Kidney (tissue), 14 donors: Measurements from ENCODE around the gene BNC2. TPM values are rescaled to one million over a fixed set of nuclear protein-coding genes. Genes with fewer than 3 reads are reported as not detected.

ENCODE experiments used
- DNase-seq, 5 donors: peaks; one replicate each; pipeline ENCODE4 v3.0.0-alpha.2; 2013 to 2020
- FAIRE-seq: peaks from 2 replicates; lab custom pipeline; 2012; peaks lifted over from hg19 to GRCh38; lab: Jason Lieb, UNC
- H3K27ac ChIP-seq, 2 donors: one replicate each; pipeline ENCODE4 v1.7.0; 2013; ENCODE audit warnings: low read depth in 2 of 2, low read length in 2 of 2, inconsistent platforms in 1 of 2
- H3K27me3 ChIP-seq: one replicate; pipeline ENCODE4 v1.7.1; 2013; ENCODE audit warnings: low read length, inconsistent platforms; ENCODE audit not compliant: control insufficient read depth, insufficient read depth
- H3K36me3 ChIP-seq, 3 donors: one replicate each; pipeline versions ENCODE4 v1.7.0 to v1.7.1; 2013; ENCODE audit warnings: low read length in 3 of 3, control low read depth in 1 of 3, inconsistent platforms in 1 of 3; ENCODE audit not compliant: insufficient read depth in 3 of 3, control insufficient read depth in 2 of 3
- H3K4me1 ChIP-seq, 3 donors: one replicate each; pipeline versions ENCODE4 v1.7.0 to v1.7.1; 2013; ENCODE audit warnings: low read length in 3 of 3, inconsistent platforms in 1 of 3, low read depth in 1 of 3; ENCODE audit not compliant: control insufficient read depth in 2 of 3, insufficient read depth in 2 of 3
- H3K4me3 ChIP-seq, 3 donors: one replicate each; pipeline versions ENCODE4 v1.7.0 to v1.8.1; 2013; ENCODE audit warnings: low read length in 3 of 3, control low read depth in 1 of 3, inconsistent platforms in 1 of 3
- H3K9ac ChIP-seq, 3 donors: one replicate each; pipeline versions ENCODE4 v1.7.0 to v1.7.1; 2013; ENCODE audit warnings: low read length in 3 of 3, control low read depth in 1 of 3, inconsistent platforms in 1 of 3
- H3K9me3 ChIP-seq, 3 donors: one replicate each; pipeline versions ENCODE4 v1.7.0 to v1.7.1; 2013; ENCODE audit warnings: low read length in 3 of 3, control low read depth in 1 of 3, inconsistent platforms in 1 of 3; ENCODE audit not compliant: control insufficient read depth in 2 of 3, insufficient read depth in 1 of 3
- CTCF ChIP-seq: IDR thresholded peaks from 3 replicates; pipeline ENCODE4 v1.5.1; 2012; ENCODE audit warnings: mild to moderate bottlenecking, moderate library complexity, borderline replicate concordance; ENCODE audit not compliant: insufficient read depth; ENCODE audit errors: extremely low read depth
- intact Hi-C: fragments of 100-400 bp; cut with DNase I; formaldehyde crosslinking; loops from one replicate; pipeline ENCODE4 v1.11.1; 2022
- polyA plus RNA-seq: library from polyadenylated mRNA; stranded (reverse); fragments of 350-450 nt; fragmentation: Illumina TruSeq; extraction: RNeasy Lipid Tissue Mini Kit (QIAGEN cat#74804); gene quantifications from one replicate; pipeline ENCODE4 v1.2.3, GENCODE V29; 2014; ENCODE audit warnings: low read depth, low replicate concordance; ENCODE audit not compliant: insufficient read depth
- total RNA-seq: library from RNA; stranded (reverse); fragmentation: NEBNext Ultra II Directional; extraction: Animal tissue kit (Norgen Biotek cat#: 25700); gene quantifications from one replicate; pipeline ENCODE4 v1.2.1, GENCODE V29; 2021
- donor health status: control.
- donor health status: control.
- donor health status: control.
- donor health status: control.
- donor health status: control.
- donor health status: DM: yes; HTN: yes; CAD: no.
- donor health status: Normal renal cell carcinoma (clear cell type).

Gene BNC2
- total and polyA plus RNA-seq, 2 donors from 2014 or later = 5.4 to 37.9 TPM

GRCh38 chr9:16426716-16427115, 443.8 kb downstream of the BNC2 start:
- Histone ChIP-seq H3K9ac (no peak overlapping the region), H3K4me3 (no peak overlapping the region), H3K27me3 (no peaks in the 10 kb centered on the region), H3K4me1 (no peaks in the 10 kb centered on the region), H3K27ac (no peak overlapping the region), H3K9me3 (no peaks in the 10 kb centered on the region), H3K36me3 (no peaks in the 10 kb centered on the region)
- FAIRE-seq (no peak), DNase-seq (no peak)
- no peak for TF ChIP-seq CTCF
- intact Hi-C loops = no loop called here

GRCh38 chr9:16425562-16426231, 444.8 kb downstream of the BNC2 start:
- FAIRE-seq = no peak
- no peak overlapping the region for H3K9ac ChIP-seq
- no peaks in the 10 kb centered on the region for H3K9me3 ChIP-seq
- intact Hi-C loops = no loop called here
- H3K27me3 ChIP-seq = no peaks in the 10 kb centered on the region
- TF ChIP-seq CTCF = no peak
- no peak overlapping the region for H3K4me3 ChIP-seq
- no peaks in the 10 kb centered on the region for H3K36me3 ChIP-seq
- H3K27ac ChIP-seq = no peak overlapping the region
- no peaks in the 10 kb centered on the region for H3K4me1 ChIP-seq
- DNase-seq = peak in 1 of 5 donors; percentile 23

- Histone ChIP-seq H3K27me3 (no peaks in the 10 kb centered on the region), H3K9me3 (no peaks in the 10 kb centered on the region), H3K27ac (no peak overlapping the region), H3K9ac (no peak overlapping the region), H3K4me1 (no peaks in the 10 kb centered on the region), H3K4me3 (no peak overlapping the region), H3K36me3 (no peaks in the 10 kb centered on the region)
- intact Hi-C loops = no loop called here
- FAIRE-seq (no peak), DNase-seq (no peak)
- TF ChIP-seq CTCF = no peak
Measured at GRCh38 chr9:16422114-16422513, 448.4 kb downstream of the BNC2 start.

- H3K27ac ChIP-seq = no peak overlapping the region
- no peaks in the 10 kb centered on the region for H3K27me3 ChIP-seq
- no peaks in the 10 kb centered on the region for H3K4me1 ChIP-seq
- no peak overlapping the region for H3K9ac ChIP-seq
- intact Hi-C loops = no loop called here
- H3K36me3 ChIP-seq = no peaks in the 10 kb centered on the region
- no peaks in the 10 kb centered on the region for H3K9me3 ChIP-seq
- FAIRE-seq (no peak), DNase-seq (peak in 2 of 5 donors; percentile 32 to 47)
- no peak overlapping the region for H3K4me3 ChIP-seq
- TF ChIP-seq CTCF = no peak
Measured at GRCh38 chr9:16421532-16421931, 448.9 kb downstream of the BNC2 start.
